Measurements from ENCODE around the gene LINS1. TPM values are rescaled to one million over a fixed set of nuclear protein-coding genes. Genes with fewer than 3 reads are reported as not detected.

Gene LINS1
- total RNA-seq, 6 experiments from 2014 or later = 4.5 to 8.6 (median 5.1) TPM

- DNase-seq = no peak
- Histone ChIP-seq H3K4me3 (no peak overlapping the region), H3K4me1 (no peaks in the 10 kb centered on the region), H3K36me3 (peaks cover 0 to 10% (median 2%) of the 10 kb centered on the region in 4 donors), H3K27ac (no peak overlapping the region), H3K27me3 (no peaks in the 10 kb centered on the region), H3K9me3 (no peaks in the 10 kb centered on the region)
- 61% methylated on average over 4 of the region's 4 CpGs for WGBS (ENCODE audit: insufficient coverage, low coverage, low lambda C conversion rate, missing lambda C conversion rate)
- TF ChIP-seq, protein P1, sequence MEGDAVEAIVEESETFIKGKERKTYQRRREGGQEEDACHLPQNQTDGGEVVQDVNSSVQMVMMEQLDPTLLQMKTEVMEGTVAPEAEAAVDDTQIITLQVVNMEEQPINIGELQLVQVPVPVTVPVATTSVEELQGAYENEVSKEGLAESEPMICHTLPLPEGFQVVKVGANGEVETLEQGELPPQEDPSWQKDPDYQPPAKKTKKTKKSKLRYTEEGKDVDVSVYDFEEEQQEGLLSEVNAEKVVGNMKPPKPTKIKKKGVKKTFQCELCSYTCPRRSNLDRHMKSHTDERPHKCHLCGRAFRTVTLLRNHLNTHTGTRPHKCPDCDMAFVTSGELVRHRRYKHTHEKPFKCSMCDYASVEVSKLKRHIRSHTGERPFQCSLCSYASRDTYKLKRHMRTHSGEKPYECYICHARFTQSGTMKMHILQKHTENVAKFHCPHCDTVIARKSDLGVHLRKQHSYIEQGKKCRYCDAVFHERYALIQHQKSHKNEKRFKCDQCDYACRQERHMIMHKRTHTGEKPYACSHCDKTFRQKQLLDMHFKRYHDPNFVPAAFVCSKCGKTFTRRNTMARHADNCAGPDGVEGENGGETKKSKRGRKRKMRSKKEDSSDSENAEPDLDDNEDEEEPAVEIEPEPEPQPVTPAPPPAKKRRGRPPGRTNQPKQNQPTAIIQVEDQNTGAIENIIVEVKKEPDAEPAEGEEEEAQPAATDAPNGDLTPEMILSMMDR (IDR thresholded peaks at IDR 0.05) = peak; percentile 56 to 63 (median 60)
- no peak for TF ChIP-seq POLR2A (IDR thresholded peaks at IDR 0.05)
- ATAC-seq = peak in 3 of 4 donors; percentile 38 to 45 (median 44)
- intact Hi-C loops (cut with DNase I) = no loop called here
Measured at GRCh38 chr15:100572362-100572983, 29.5 kb downstream of the LINS1 start.

GRCh38 chr15:100571592-100572167 lies 30.3 kb downstream of the LINS1 start:
- DNase-seq = no peak
- Histone ChIP-seq H3K36me3 (peaks cover 0 to 10% (median 2%) of the 10 kb centered on the region in 4 donors), H3K27ac (no peak overlapping the region), H3K27me3 (no peaks in the 10 kb centered on the region), H3K9me3 (no peaks in the 10 kb centered on the region), H3K4me1 (no peaks in the 10 kb centered on the region), H3K4me3 (no peak overlapping the region)
- no peak for TF ChIP-seq POLR2A (IDR thresholded peaks at IDR 0.05)
- TF ChIP-seq, protein P1 (IDR thresholded peaks at IDR 0.05) = no peak
- intact Hi-C loops (cut with DNase I) = no loop called here
- WGBS (ENCODE audit: insufficient coverage, low coverage, low lambda C conversion rate, missing lambda C conversion rate) = 76% methylated on average over 5 of the region's 6 CpGs
- ATAC-seq = no peak

DNA sequence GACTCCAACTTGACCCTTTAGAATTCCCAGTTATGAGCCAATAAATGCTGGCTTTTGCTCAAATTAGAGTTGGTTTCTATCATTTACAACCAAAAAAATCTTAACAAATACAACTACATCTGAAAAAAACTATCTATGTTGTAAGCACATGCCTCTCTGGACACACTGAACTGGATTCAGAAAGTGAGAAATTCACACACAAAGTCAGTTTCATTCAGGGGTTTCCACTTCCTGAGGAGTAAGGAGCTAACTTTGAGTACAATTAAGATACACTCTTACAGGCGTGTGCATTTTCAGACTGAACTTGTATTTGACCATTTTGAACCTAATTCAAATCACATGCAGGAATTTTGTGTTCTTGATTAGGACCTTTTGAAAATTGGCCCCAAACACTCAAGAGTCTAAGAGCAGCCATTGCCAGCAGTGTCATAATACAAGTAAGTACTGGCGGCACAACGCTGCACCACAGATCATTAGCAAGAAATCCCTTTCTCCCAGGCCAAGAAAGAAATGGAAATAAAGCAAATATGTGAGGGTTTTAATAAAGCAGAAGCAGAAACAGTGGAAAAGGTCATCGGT lies 31.2 kb downstream of the LINS1 start:
- ATAC-seq = no peak
- TF ChIP-seq, protein P1 (IDR thresholded peaks at IDR 0.05) = no peak
- TF ChIP-seq POLR2A (IDR thresholded peaks at IDR 0.05) = no peak
- no peak for DNase-seq
- intact Hi-C loops (cut with DNase I) = no loop called here
- WGBS (ENCODE audit: insufficient coverage, low coverage, low lambda C conversion rate, missing lambda C conversion rate) = 79% methylated on average over 4 of the region's 4 CpGs
- H3K27ac ChIP-seq = no peak overlapping the region
- H3K9me3 ChIP-seq = no peaks in the 10 kb centered on the region
- H3K4me3 ChIP-seq = no peak overlapping the region
- H3K27me3 ChIP-seq = no peaks in the 10 kb centered on the region
- H3K4me1 ChIP-seq = no peaks in the 10 kb centered on the region
- H3K36me3 ChIP-seq = peaks cover 0 to 10% (median 2%) of the 10 kb centered on the region in 4 donors

- Histone ChIP-seq H3K27ac (no peak overlapping the region), H3K36me3 (peaks cover 0 to 10% (median 2%) of the 10 kb centered on the region in 4 donors), H3K27me3 (no peaks in the 10 kb centered on the region), H3K4me3 (no peak overlapping the region), H3K4me1 (no peaks in the 10 kb centered on the region), H3K9me3 (no peaks in the 10 kb centered on the region)
- no peak for ATAC-seq
- intact Hi-C loops (cut with DNase I) = no loop called here
- 93% methylated on average over 3 of the region's 3 CpGs for WGBS (ENCODE audit: insufficient coverage, low coverage, low lambda C conversion rate, missing lambda C conversion rate)
- TF ChIP-seq, protein P1 (IDR thresholded peaks at IDR 0.05) = no peak
- TF ChIP-seq POLR2A (IDR thresholded peaks at IDR 0.05) = no peak
- no peak for DNase-seq
Measured at GRCh38 chr15:100570275-100570674, 31.7 kb downstream of the LINS1 start.
